HG03025 (cell line): ENCODE measurements around the gene LRRC37A3.
"Not testable (repeated sequence)": the region's sequence is repeated elsewhere in the genome, so short reads cannot be mapped to it uniquely, and the experiment has no call there.

Experiments used
- ATAC-seq: cut with Tn5 transposase; IDR thresholded peaks from one replicate; pipeline ENCODE4 v1.9.1; 2021; ENCODE audit warnings: mild to moderate bottlenecking, moderate library complexity; ENCODE audit not compliant: unreplicated experiment, low FRiP score

The LRRC37A3 gene

DNA sequence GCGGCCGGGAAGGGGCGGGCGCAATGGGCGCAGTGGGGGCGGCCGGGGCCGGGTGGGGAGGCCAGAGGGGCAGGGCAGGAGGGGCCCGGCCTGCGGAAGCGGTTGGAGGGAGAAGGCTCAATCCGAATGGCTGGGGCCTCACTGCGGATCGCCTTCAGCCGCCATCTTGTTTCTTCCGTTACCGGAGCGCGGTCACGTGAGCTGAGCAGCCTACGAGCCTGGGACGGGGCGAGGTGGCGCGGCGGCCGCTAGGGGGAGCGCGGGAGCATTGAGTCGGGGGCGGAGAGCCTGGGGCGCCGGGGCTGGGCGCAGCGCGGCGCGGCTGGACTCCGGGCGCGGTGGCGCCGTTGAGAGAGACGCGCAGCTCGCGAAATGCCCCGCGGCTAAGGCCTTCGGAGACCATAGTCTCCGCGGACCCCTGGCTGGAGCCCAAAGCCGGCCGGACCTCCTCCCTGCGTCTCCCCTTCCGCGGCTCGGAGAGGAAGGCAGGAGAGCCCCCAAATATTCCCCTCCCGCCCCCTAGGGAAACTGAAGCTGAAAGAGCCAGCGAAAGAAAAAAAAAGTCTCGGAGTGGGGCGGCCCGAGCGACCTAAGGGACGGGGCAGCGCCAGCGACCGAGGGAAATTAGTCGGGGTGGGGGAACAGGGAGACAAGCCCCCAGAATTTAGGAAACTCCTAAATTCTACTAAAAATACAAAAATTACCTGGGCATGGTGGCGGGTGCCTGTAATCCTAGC, at the start of gene LRRC37A3:
Gene LRRC37A3 (minus strand): TSS at position 190 of the 737 bp plus-strand sequence. CDS start 22,221 bp downstream, outside the sequence.
- ATAC-seq, result peak; percentile 94

DNA sequence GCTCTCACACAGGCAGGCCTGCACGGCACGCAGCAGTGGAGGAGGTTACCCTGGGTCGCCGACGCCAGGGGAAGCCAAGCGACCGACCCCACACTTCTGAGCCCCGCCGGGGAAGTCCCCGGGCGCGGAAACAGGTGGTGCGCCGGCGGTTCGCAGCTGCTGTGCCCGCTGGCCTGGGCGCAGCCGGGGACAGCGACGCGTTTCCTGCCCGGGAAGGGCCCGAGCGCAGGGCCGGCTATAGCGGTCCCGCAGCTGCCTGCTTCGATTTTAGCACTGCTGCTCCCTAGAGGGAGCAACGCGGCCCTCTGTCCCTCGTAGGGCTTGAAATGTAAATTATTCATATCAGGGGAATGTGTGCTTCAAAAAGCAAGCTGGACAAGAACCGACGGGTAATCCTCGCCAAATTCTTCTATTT, 46.6 kb upstream of the LRRC37A3 start:
- peak; percentile 87 for ATAC-seq

DNA sequence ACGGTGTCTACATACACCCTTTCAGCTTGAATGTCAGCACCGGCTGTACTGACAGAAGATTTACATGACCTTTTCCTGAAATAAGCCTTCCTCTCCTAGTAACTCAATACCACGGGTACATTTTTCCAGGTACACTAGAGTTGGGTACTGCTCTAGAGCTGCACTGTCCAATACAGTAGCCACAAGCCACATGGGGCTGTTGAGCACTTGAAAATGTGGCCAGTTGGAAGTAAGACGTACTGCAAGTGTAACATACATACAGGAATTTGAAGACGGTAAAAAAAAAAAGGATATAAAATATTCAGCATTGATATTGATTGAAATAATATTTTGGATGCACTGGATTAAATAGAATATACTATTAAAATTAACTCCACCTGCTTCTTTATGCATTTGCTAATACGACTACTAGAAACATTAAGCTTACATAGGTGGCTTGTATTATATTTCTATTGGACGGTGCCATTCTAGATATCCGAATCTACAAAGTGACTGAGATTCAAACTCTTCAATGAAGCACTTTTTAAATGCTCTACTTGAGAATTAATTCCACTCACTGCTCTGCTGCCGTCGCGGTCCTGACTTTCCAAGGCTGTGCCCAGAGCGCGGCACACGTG, 46.1 kb upstream of the LRRC37A3 start:
- not testable (repeated sequence) for ATAC-seq

DNA sequence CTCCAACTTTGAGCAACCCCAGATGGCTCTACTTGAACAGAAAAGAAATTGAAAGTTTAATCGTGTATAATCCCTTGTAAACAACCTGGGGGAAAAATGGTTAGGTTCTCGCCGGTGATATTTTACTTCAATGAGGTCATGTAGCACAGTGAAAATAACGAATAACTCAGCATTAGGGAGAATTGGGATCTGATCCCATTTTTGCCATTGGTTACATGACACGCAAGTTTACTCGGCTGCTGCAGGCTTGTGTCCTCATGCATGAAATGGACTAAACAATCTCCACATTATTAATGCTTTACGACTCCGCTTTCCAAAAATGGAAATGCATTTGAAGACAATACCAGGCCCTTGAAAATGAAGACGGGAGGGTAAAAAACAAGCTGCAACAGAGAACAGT, 45.5 kb upstream of the LRRC37A3 start:
- no peak for ATAC-seq

DNA sequence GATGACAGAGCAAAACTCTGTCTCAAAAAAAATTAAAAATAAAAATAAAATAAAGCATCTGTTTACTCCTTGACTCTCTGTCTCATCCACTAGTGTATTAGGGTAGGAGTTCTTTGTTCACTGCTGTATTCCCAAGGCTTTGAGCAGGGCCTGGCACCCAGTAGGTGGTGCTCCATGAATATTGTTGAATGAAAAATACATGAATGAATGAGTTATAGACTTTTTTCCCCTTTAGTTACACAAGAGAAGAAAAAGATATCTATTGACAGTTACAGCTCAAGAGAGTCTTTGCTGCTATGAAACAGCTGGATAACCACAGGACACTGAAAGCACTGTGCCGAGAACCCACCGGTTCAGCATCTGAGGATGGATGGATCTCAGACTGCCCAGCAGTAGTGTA, 44.5 kb upstream of the LRRC37A3 start:
- ATAC-seq, result not testable (repeated sequence)

DNA sequence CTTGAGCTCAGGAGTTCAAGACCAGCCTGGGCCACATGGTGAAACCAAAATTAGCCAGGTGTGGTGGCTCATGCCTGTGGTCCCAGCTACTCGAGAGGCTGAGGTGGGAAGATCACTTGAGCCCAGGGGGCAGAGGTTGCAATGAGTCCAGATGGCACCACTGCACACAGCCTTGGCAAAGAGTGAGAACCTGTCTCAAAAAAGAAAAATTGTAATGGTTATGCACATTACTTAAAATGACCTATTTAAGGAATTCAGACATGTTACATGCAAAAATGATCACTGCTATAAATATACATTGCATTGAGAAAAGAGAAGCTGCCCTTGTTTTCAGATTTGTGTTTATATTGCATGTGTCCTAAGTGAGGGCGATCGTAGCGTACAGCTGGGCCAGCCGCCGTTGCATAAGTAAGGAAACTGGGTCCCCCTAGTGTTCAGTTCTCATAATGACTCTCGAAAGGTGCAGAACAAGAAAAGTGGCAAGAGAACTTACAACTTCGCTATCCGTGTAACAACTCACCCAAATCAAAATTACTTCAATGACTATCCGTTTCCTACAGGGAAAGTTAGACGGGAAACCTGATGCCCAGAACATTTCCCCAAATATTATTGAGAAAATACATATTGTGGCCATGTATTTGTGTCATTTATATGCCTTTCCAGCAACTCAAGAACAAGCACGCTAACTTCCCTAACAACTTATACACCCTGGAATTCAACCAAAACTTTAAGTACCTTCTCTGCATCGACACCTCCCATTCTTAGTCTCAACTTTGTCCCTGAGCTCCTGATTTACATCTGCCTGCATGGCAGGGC, 42.5 kb upstream of the LRRC37A3 start:
- peak; percentile 38 for ATAC-seq

DNA sequence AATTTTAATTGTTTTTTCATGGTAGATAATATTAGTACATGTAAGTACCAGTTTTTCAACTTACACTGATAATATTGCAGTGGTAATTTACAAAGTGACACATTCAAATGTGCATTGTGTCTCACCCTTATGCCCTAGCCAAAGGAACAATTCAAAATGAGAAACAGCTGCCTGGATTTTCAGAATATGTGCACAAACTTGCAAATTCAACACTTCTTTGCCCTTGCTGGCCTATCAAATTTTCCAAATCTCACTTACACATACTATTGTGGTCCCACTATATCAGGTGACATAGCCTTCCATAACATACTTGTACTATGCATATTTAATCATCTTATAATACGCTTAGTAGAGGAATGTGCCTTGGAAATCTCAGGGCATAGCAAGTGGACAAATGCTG, 32.6 kb upstream of the LRRC37A3 start:
- ATAC-seq, result no peak

DNA sequence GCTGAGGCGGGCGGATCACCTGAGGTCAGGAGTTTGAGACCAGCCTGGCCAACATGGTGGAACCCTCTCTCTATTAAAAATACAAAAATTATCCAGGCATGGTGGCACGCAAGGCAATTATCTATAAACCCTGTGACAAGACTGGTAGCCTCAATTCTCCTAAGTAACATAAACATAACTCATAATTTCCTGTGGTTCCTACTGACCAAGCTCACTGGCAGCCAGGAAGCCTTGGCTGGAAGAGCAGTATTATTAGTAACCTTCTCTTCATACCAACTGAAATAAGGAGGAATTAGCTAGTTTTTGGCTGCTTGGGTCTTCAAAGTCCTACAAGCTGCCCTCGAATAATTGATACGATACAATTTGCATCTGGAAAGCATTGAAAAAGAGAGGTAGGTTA, 31.6 kb upstream of the LRRC37A3 start:
- no peak for ATAC-seq

DNA sequence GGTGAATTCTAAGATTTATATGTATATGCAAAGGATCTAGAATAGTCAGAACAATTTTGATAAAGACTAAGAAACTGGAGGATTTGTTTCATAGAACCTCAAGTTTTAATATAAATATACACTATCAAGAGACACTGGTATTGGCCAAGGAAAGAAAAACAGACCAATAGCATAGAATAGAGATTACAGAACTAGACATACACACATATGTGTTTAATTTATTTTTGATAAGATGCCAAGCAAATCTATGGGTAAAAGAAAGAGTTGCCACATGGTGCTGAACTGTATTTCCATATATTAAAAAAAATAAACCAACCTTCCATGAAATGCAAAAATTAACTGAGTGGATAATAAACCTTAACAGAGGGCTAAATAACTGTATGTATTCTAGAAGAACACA, 27.9 kb upstream of the LRRC37A3 start:
- no peak for ATAC-seq

DNA sequence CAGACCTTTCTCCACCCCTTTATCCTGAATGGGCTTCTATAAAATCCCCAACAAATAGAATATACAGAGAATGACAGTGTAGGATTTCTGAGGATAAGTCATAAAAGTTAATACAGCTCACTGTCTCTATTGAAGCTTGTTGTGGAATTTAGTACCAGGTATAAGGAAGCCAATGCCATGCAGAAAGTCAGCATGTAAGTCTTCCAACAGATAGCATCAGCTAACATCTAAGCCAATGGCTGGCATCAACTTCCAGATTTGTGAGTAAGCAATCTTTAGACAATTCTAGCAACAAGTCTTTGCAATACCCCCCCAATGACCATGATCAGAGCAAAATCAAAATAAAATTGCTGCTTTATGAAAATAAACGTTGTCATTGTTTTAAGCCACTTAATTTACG, 22.5 kb upstream of the LRRC37A3 start:
- no peak for ATAC-seq

DNA sequence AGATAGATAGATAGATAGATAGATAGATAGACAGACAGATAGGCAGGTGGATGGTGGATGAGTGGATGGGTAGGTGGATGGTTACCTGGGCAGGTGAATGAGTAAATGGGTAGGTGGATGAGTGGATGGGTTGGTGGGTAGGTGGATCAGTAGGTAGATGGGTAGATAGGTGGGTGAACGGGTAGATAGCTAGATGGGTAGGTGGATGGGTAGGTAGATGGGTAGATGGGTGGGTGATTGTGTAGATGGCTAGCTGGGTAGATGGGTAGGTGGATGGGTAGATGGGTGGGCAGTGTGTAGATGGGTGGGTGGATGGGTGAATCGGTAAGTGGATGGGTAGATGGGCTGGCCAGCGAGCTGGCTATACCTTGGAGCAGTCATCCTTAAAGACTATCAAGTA, 21.8 kb upstream of the LRRC37A3 start:
- ATAC-seq, result no peak

DNA sequence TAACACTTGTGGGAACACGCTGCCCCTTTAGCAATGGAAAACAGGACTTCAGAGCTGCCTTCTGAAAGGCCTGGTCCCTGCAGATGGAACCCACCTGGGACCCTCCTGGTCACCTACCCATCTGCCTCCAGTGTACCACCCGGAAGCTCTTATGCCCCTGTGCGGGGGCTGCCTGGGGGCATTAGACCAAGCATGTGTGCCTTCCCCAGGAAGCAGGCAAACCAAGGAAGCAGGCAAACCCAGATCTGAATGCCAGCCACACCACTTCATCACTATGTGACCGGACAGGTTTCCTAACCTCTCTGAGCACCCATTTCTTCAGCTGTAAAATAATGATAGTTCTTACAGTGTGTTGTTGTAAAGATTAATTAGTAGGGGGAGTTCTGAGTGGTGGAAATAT, 20.8 kb upstream of the LRRC37A3 start:
- ATAC-seq, result no peak

DNA sequence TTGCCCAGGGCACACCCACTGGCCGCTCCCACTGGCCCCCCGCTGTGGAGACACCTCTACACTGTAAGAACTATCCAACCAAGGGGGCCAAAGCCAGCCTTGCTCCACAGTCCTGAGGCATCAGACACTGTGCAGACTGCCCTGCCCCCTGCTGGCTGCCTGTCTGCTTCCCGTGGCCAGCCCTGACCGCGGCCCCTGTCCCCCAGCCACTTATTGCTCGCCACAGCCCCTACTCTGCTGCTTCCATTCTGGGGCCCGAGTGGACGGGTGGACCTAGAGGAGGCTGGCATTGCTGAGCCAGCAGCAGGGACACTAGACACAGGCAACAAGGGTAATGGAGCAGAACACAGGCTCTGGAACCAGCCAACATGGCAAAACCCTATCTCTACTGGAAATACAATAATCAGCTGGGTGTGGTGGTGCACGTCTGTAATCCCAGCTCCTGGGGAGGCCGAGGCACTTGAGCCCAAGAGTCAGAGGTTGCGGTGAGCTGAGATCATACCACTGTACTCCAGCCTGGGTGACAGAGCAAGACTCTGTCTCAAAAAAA, 19.7 kb upstream of the LRRC37A3 start:
- ATAC-seq, result no peak

DNA sequence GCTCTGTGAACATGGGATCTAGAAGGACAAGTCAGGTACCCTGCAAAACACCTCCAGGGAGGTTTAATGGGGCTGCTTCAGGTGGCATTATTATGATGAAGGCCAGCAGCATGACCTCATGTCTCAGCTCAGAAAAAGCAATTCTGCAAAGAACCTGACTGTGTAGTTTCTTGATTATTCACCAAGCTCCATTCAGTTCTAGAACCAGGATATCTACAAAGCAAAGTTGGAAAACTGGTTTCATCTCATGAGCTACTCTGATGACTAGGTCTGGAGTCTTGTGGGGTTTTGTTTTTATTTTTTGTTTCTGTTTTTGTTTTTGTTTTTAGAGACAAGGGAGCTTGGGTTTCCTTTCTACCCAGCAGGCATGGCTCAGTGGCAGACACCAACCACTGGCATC, 19.0 kb upstream of the LRRC37A3 start:
- ATAC-seq, result no peak

DNA sequence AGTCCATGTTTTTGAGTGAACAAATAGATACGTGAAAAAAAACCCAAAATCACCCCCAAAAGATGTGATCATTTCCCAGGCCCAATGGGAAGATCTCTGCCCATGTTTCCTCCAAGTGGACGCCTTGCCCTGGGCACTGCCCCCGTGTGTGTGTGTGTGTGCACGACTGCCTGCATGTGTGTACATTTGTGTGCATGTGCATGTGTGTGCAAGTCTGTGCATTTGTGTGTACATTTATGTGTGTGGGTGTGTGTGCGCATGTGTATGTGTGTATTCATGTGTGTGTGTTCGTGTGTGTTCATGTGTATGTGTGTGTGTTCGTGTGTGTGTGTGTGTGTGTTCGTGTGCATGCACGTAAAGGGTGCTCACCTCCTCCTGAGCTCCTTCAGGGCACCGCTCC, 16.8 kb upstream of the LRRC37A3 start:
- ATAC-seq, result no peak

DNA sequence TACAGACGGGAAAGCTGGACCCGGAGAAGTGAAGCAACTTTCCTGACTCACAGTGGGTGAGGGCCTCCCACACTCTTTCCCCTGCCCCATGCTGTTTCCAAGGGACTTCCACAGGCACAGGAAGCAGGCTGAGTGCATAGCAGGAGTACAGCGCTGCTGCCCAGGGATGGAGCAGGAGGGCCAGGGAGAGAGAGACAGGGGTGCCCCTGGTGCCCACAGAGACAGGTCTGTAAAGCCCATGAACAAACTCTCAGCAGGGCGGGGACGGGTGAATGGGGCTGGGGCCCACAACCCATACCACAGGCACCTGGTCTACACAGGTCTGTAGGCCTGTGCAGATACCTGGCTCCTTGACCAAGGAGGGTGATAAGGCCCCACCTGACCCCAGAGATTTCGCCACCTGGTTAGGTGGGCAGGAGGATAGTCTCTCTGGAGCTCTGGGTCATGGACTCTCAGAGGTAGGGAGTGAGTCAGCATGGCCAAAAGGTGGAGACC, 15.1 kb upstream of the LRRC37A3 start:
- not testable (repeated sequence) for ATAC-seq

DNA sequence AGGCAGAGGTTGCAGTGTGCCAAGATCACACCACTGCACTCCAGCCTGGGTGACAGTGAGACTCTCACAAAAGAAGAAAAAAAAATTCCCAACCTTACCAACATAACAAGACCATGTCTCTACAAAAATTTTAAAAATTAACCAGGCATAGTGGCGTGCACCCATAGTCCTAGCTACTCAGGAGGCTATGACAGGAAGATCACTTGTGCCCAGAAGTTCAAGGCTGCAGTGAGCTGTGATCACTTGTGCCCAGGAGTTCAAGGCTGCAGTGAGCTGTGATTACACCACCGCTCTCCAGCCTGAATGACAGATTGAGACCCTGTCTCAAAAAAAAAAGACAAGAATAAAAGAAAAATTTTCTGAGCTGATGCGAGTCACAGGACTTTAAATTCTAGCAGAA, 13.6 kb upstream of the LRRC37A3 start:
- ATAC-seq, result not testable (repeated sequence)

DNA sequence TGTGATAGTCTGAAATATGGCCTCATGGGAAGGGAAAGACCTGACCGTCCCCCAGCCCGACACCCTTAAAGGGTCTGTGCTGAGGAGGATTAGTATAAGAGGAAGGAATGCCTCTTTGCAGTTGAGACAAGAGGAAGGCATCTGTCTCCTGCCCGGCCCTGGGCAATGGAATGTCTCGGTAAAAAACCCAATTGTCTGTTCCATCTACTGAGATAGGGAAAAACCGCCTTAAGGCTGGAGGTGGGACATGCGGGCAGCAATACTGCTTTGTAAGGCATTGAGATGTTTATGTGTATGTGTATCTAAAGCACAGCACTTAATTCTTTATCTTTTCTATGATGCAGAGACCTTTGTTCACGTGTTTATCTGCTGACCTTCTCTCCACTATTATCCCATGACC, 11.1 kb upstream of the LRRC37A3 start:
- not testable (repeated sequence) for ATAC-seq

DNA sequence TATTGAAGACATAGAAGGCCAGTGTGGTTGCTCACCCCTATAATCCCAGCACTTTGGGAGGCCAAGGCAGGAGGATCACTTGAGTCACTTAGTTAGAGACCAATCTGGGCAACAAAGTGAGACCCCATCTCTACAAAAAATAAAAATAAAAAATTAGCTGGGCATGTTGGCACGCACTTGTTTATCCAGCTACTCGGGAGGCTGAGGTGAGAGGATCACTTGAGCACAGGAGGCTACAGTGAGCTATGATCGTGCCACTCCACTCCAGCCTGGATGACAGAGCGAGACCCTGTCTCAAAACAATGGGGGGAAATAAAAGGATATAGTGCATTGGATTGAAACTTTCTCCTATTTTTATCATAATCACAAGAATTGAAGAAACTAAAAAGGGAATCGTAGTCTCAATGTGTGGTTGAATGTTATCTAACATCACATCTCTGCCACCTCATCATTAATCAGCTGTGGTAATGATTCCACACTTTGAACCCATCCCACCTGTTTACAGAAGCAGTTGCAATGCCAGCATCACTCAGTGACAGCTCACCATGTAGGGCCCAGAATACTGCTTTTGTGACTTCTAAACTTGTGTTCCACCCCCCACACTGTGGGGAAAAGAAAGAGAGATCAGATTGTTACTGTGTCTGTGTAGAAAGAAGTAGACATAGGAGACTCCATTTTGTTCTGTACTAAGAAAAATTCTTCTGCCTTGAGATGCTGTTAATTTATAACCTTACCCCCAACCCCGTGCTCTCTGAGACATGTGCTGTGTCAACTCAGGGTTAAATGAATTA, 10.3 kb upstream of the LRRC37A3 start:
- ATAC-seq, result not testable (repeated sequence)

DNA sequence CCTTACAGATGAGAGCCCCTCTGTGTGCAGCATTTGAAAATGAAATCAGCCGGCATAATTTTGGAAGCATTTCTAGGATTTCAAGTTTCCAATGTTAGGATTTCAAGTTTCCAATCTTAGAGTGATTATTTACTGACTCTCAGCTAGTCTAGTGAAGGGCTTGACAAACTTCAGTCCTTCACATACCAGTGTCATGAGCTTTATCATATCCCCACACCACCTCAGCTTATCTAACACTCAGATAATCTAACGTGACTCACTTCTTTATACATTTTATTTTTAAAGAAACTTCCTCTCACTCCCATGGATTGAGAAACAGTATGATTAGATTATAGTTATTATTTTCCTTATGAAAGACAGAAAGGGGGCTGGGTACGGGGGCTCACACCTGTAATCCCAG, 9.4 kb upstream of the LRRC37A3 start:
- ATAC-seq, result not testable (repeated sequence)
